Tibial artery (tissue), 4 donors: Measurements from ENCODE around the gene CST2.

Experiments
- DNase-seq, 2 donors: peaks; one replicate each; pipeline ENCODE4 v3.0.0-alpha.2; 2019
- H3K27ac ChIP-seq, 2 donors: fragments of 200-600 bp; sonication (generic) in 1 of 2; 1 replicate in 1 of 2; 2 replicates in 1 of 2; pipeline ENCODE4 v1.5.1; 2018 to 2019; ENCODE audit warnings: mild to moderate bottlenecking in 1 of 2
- H3K27me3 ChIP-seq, 2 donors: fragments of 200-600 bp; sonication (generic) in 1 of 2; one replicate each; pipeline versions ENCODE4 v1.5.1 to v1.6.0; 2016 to 2019
- H3K36me3 ChIP-seq, 3 donors: fragments of 200-600 bp; sonication (generic) in 2 of 3; one replicate each; pipeline ENCODE4 v1.5.1; 2016 to 2019; ENCODE audit warnings: mild to moderate bottlenecking in 2 of 3
- H3K4me1 ChIP-seq, 4 donors: fragments of 200-600 bp; sonication (generic) in 2 of 4; 1 replicate in 3 of 4; 2 replicates in 1 of 4; pipeline ENCODE4 v1.5.1; 2016 to 2019
- H3K4me3 ChIP-seq, 2 donors: fragments of 200-600 bp; sonication (generic) in 1 of 2; 1 replicate in 1 of 2; 2 replicates in 1 of 2; pipeline ENCODE4 v1.5.1; 2018 to 2019; ENCODE audit warnings: mild to moderate bottlenecking in 2 of 2
- H3K9me3 ChIP-seq, 3 donors: fragments of 200-600 bp; sonication (generic) in 1 of 3; one replicate each; pipeline ENCODE4 v1.5.1; 2016 to 2019
- intact Hi-C: fragments of 100-400 bp; cut with DNase I; formaldehyde crosslinking; loops from one replicate; pipeline ENCODE4 v1.15.0; 2023; ENCODE audit warnings: low total_unique reads
- TF ChIP-seq, protein P1 (sequence below), 2 experiments: fragments of 200-600 bp in 1 of 2; fragments of 450-650 bp in 1 of 2; IDR thresholded peaks; one replicate each; pipeline ENCODE4 v1.5.1; 2017 to 2019; ENCODE audit warnings: antibody characterized with exemption in 2 of 2, mild to moderate bottlenecking in 1 of 2, moderate library complexity in 1 of 2

Gene CST2, protein sequence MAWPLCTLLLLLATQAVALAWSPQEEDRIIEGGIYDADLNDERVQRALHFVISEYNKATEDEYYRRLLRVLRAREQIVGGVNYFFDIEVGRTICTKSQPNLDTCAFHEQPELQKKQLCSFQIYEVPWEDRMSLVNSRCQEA

DNA sequence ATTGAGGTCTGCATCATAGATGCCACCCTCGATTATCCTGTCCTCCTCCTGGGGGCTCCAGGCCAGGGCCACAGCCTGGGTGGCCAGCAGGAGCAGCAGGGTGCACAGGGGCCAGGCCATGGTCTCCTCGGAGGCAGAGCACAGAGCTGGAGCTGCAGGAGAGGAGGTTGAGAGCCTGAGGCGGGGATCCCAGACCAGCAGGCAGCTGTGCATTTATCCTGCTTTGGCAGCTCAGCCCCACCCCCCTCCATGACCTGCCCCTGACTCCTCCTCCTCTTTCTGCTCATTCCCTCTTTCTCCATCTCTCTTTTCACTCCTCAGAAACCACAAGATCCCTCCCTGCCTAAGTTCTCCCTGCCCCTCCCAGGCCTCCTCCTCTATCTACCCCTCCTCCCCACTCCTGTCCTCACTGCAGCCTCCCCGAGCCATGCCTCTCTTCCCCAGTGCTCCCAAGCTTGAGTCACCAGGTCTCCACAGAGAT, at the start of gene CST2:
Gene CST2 (minus strand): TSS at position 189 of the 481 bp plus-strand sequence. CDS start 69 bp downstream, at position 120.
- DNase-seq = no peak
- TF ChIP-seq, protein P1, sequence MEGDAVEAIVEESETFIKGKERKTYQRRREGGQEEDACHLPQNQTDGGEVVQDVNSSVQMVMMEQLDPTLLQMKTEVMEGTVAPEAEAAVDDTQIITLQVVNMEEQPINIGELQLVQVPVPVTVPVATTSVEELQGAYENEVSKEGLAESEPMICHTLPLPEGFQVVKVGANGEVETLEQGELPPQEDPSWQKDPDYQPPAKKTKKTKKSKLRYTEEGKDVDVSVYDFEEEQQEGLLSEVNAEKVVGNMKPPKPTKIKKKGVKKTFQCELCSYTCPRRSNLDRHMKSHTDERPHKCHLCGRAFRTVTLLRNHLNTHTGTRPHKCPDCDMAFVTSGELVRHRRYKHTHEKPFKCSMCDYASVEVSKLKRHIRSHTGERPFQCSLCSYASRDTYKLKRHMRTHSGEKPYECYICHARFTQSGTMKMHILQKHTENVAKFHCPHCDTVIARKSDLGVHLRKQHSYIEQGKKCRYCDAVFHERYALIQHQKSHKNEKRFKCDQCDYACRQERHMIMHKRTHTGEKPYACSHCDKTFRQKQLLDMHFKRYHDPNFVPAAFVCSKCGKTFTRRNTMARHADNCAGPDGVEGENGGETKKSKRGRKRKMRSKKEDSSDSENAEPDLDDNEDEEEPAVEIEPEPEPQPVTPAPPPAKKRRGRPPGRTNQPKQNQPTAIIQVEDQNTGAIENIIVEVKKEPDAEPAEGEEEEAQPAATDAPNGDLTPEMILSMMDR (IDR thresholded peaks at IDR 0.05) = no peak
- intact Hi-C loops = no loop called here
- Histone ChIP-seq H3K4me1 (no peaks in the 10 kb centered on the region), H3K27ac (no peak within 1 kb of the TSS), H3K4me3 (no peak within 1 kb of the TSS), H3K27me3 (no peaks in the 10 kb centered on the region), H3K9me3 (no peaks in the 10 kb centered on the region), H3K36me3 (no peaks in the 10 kb centered on the region)

DNA sequence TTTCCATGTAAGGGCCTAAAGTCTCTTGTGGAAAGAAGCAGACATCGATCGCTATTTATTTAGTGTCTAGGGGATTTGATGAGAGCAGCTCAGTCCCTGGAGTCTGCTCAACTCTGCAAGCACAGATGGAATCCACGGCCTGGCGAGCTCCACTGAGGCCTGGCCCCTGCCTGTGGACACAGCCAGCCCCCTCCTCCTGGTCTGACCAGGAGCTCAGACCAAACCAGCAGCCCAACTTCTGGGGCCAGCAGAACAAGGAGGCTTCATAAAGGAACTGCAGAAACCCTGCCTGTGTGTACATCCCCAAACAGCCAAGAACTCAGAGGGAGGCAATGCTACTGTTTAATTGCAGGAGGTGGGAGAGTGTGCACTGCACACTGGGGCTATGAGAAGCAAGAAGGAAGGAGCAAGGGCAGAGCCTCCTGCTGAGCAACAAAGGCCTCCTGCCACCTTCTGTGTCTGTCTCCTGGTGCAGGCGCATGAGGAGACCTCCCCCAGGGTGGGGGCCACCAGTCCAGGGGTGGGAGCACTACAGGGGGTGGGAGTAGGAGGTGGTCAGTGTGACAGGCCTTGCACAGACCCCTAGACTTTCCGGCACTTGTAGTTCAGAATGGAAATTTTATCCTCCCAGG, 49.2 kb upstream of the CST2 start:
- H3K4me1 ChIP-seq = no peaks in the 10 kb centered on the region
- H3K27me3 ChIP-seq = no peaks in the 10 kb centered on the region
- DNase-seq = peak in 1 of 2 donors; percentile 45
- H3K36me3 ChIP-seq = no peaks in the 10 kb centered on the region
- TF ChIP-seq, protein P1 (IDR thresholded peaks at IDR 0.05) = no peak
- intact Hi-C loops = no loop called here
- no peak overlapping the region for H3K27ac ChIP-seq
- H3K4me3 ChIP-seq = no peak overlapping the region
- H3K9me3 ChIP-seq = no peaks in the 10 kb centered on the region

DNA sequence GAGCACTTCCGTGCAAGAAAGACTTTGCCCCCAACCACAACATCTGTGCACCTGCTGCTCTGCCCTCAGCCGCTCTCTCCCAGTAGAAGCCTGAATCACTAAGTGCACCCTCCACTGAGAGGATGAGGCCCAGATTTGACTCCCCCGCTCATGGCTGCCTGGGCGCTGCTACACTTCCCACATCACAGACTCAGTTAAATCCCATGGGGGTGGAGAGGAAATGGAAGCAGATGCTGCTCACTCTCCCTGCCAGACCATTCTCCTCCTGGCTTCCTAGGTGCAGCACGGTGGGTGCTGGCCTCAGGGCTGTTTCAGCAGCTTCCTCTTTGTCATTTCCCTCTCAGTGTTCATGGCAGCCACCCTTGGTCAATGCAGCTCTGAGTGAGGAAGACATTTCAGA, 48.2 kb upstream of the CST2 start:
- intact Hi-C loops = no loop called here
- Histone ChIP-seq H3K9me3 (no peaks in the 10 kb centered on the region), H3K4me1 (no peaks in the 10 kb centered on the region), H3K27me3 (no peaks in the 10 kb centered on the region), H3K36me3 (no peaks in the 10 kb centered on the region), H3K27ac (no peak overlapping the region), H3K4me3 (no peak overlapping the region)
- TF ChIP-seq, protein P1 (IDR thresholded peaks at IDR 0.05) = no peak
- DNase-seq = no peak

DNA sequence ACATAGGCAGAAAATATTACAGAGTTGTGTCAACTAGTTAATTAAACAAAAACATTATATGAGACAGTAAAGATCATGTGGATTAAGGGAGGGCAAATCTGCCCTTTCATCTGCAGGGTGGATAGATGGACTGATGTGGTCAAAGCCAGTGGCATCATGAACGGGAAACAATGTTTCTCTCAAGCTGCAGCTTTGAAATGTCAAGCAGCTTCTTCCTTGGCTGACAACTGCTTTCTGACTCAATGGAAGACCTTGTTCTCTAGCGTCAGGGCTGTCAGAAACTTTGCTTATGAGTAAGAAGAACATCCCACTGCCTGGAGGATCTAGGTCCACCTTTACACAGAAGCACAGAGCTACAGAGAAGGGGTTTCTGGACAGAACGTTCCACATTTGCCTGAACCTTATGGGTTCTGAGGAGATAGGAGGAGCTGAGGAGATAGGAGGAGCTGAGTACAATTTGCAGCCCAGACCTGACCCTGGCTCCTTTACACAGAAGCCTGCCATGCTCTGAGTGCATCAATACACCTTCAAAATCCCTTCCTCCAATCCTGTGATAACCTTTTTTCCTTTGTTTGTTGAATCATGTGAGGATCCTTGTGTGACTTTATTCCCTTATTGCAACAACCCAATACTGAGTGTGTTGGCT, 47.0 kb upstream of the CST2 start:
- no peaks in the 10 kb centered on the region for H3K27me3 ChIP-seq
- intact Hi-C loops = no loop called here
- H3K9me3 ChIP-seq = no peaks in the 10 kb centered on the region
- H3K36me3 ChIP-seq = no peaks in the 10 kb centered on the region
- no peak for DNase-seq
- no peaks in the 10 kb centered on the region for H3K4me1 ChIP-seq
- TF ChIP-seq, protein P1 (IDR thresholded peaks at IDR 0.05) = no peak
- H3K27ac ChIP-seq = no peak overlapping the region
- H3K4me3 ChIP-seq = no peak overlapping the region

DNA sequence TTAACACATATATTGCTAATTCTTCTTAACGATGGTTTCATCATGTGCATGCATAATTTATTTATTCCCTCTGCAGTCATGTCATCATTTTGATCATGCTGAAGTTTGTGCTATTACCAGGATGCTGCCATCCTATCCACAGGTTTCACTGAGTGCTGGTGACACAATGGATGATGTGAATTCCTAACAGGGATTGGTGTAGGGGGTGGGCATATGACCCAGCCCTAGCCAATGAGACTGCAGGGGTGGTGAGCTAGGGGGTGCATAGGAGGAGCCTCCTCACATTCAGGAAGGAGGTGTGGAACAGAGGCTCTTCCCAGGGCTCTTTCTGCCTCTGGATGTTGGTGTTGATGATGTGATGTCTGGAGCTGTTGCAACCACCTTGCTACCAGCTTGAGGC, 45.5 kb upstream of the CST2 start:
- intact Hi-C loops = no loop called here
- Histone ChIP-seq H3K36me3 (no peaks in the 10 kb centered on the region), H3K9me3 (no peaks in the 10 kb centered on the region), H3K27me3 (peaks cover 0 to 3% of the 10 kb centered on the region in 2 donors), H3K4me1 (no peaks in the 10 kb centered on the region), H3K27ac (no peak overlapping the region), H3K4me3 (no peak overlapping the region)
- DNase-seq = no peak
- TF ChIP-seq, protein P1 (IDR thresholded peaks at IDR 0.05) = no peak
